ENCODE data around the gene SLC44A2.
"Not testable (repeated sequence)": the region's sequence is repeated elsewhere in the genome, so short reads cannot be mapped to it uniquely, and the experiment has no call there.

Gene SLC44A2

GRCh38 chr19:10643968-10644259, 18.6 kb downstream of the SLC44A2 start:
- intact Hi-C loops (cut with DNase I) = loop anchor here (2.0 kb wide), 1 partner anchor 63 kb away; no protein-coding TSS in a partner anchor
- DNase-seq = peak in 3 of 42 donors; percentile 10 to 19 (median 15)

GRCh38 chr19:10644260-10645007, 19.1 kb downstream of the SLC44A2 start:
- intact Hi-C loops (cut with DNase I) = loop anchor here (2.0 kb wide), 1 partner anchor 64 kb away; no protein-coding TSS in a partner anchor
- peak; percentile 67 to 95 (median 88) for DNase-seq

GRCh38 chr19:10646456-10647159, 21.3 kb downstream of the SLC44A2 start:
- intact Hi-C loops (cut with DNase I) = no loop called here

GRCh38 chr19:10648360-10648759, 23.0 kb downstream of the SLC44A2 start:
- DNase-seq = no peak
- intact Hi-C loops (cut with DNase I) = no loop called here

More at GRCh38 chr19:10646456-10647159, 21.3 kb downstream of the SLC44A2 start:
- DNase-seq = no peak

GRCh38 chr19:10651851-10652250, 26.5 kb downstream of the SLC44A2 start:
- intact Hi-C loops (cut with DNase I) = no loop called here
- no peak for DNase-seq

GRCh38 chr19:10653482-10653731, 28.1 kb downstream of the SLC44A2 start:
- intact Hi-C loops (cut with DNase I) = no loop called here

GRCh38 chr19:10653732-10654609, 28.6 kb downstream of the SLC44A2 start, which contains the start of gene ILF3:
Gene ILF3, plus strand, starts transcription at chr19:10654346. Its CDS starts 16,260 bp downstream, at chr19:10670606.
- peak; percentile 95 to 100 (median 98) for DNase-seq
- intact Hi-C loops (cut with DNase I) = no loop called here

More at GRCh38 chr19:10653482-10653731, 28.1 kb downstream of the SLC44A2 start:
- DNase-seq = peak in 1 of 42 donors; percentile 6

- peak in 28 of 42 donors; percentile 15 to 76 (median 50) for DNase-seq
- intact Hi-C loops (cut with DNase I) = loop anchor here (5.0 kb wide), 1 partner anchor 37 kb away; no protein-coding TSS in a partner anchor
Measured at GRCh38 chr19:10654610-10655456, 29.5 kb downstream of the SLC44A2 start.

- peak in 2 of 42 donors; percentile 3 to 8 for DNase-seq
- intact Hi-C loops (cut with DNase I) = loop anchor here (5.0 kb wide), 1 partner anchor 37 kb away; no protein-coding TSS in a partner anchor
Measured at GRCh38 chr19:10655457-10656312, 30.3 kb downstream of the SLC44A2 start.

GRCh38 chr19:10660346-10660745, 35.0 kb downstream of the SLC44A2 start:
- intact Hi-C loops (cut with DNase I) = no loop called here
- DNase-seq = no peak

- DNase-seq = no peak
- intact Hi-C loops (cut with DNase I) = no loop called here
Measured at GRCh38 chr19:10661946-10662345, 36.6 kb downstream of the SLC44A2 start.

GRCh38 chr19:10662384-10663251, 37.3 kb downstream of the SLC44A2 start:
- peak in 8 of 42 donors; percentile 18 to 74 (median 47) for DNase-seq
- intact Hi-C loops (cut with DNase I) = no loop called here

- intact Hi-C loops (cut with DNase I); DNase-seq: not testable (repeated sequence)
Measured at GRCh38 chr19:10663252-10663563, 37.9 kb downstream of the SLC44A2 start.

GRCh38 chr19:10667867-10668266, 42.5 kb downstream of the SLC44A2 start:
- no peak for DNase-seq
- intact Hi-C loops (cut with DNase I) = no loop called here

GRCh38 chr19:10669246-10669645, 43.9 kb downstream of the SLC44A2 start:
- intact Hi-C loops (cut with DNase I) = no loop called here
- no peak for DNase-seq

GRCh38 chr19:10670182-10670581, 44.8 kb downstream of the SLC44A2 start:
- intact Hi-C loops (cut with DNase I) = no loop called here
- no peak for DNase-seq
